HG02973 (cell line): Measurements from ENCODE around the gene ATG13.
"Not testable (repeated sequence)": the region's sequence is repeated elsewhere in the genome, so short reads cannot be mapped to it uniquely, and the experiment has no call there.

Experiments
- ATAC-seq: cut with Tn5 transposase; IDR thresholded peaks from one replicate; pipeline ENCODE4 v1.9.1; 2021; ENCODE audit warnings: moderate library complexity; ENCODE audit not compliant: unreplicated experiment

The ATG13 gene

DNA sequence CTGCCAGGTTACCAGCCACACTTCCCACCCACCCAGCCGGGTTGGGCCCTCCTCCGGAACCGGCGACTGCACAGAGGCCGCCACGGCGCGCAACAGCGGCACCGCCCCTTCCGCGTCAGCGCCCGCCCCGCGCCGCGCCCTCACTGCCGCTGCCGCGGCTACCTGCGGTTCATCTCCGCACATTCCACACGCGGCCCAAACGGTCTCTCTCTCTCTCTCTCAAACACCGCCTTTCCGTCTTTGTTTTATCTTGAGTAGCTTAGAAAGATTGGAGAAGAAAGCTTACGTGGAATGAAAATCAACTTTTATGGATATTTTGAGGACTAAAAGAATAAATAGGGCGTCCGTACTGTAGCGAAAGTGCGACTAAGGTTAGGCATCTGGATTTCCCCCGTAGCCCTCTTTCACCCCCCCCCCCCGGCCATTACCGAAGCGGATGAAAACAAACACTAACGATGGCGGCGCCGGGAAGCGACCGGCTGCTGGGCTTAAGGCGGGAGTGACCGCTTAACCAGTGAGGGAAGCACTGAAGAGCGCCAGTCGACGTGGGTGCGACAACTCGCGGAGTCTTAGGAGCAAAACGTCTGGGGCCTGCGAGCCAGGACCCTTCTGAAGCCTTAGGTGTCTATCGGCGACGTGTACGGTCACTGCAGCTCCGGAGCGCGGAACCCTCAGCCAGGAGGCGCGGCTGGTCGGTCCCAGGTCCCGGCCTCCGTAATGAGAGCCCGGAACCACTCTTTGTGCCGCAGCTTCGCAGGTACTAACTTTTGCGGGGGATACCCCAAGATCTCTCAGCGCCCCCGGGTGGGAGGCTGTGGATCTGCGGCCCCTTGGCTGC is at the start of gene ATG13, which contains the start of gene HARBI1:
ATG13 (plus strand) TSS at position 420 of the 838 bp plus-strand sequence. CDS start 26,739 bp downstream, outside the sequence.
HARBI1 (minus strand) TSS at position 94 of the 838 bp plus-strand sequence. CDS start 990 bp downstream, outside the sequence.
- peak; percentile 86 for ATAC-seq

DNA sequence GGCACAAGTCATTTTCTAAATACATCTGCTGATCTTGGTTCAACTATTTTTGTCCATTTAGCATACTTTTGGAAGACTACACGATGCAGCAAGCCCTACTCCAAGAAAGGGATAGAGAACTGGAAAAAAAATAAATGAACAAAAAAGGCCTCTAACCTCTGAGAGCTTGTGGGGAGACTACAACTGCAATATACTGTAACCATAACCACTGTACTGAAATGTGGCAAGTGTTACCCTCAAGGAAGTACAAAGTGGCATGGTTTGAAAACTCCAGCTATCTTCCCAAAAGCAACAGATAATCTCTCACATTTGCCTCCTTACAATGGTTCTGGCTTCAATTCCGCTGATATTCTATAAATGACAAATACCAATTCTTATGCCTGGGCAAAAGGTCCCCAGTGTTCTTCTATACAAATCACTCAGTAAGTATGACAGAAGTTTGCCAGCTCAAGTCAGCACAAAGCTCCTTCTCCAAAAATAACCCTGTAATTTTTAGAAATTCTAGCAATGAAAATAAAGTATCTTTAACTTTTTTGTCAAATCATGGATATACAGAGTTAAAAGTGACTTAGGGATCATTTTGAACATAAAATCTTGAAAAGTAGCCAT is 46.5 kb upstream of the ATG13 start:
- no peak for ATAC-seq

DNA sequence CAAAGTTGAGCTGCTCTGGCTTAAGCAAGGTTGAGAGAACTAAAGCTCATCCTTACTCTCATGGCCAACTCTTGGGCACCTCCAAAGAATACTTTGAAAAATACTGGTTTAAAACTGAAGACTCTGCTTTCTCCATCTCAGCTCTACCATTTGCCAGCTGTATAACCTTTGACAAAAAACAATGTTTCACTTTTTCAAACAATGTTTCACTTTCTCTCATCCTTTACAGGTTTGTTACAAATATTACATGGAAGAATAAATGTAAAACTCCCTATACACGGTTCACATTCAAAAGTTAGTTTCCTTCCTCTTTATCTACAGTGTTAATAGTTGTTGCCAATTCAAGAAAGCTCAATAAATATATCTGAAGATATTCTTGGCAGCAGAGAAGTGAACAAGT is 42.7 kb upstream of the ATG13 start:
- ATAC-seq, result no peak

DNA sequence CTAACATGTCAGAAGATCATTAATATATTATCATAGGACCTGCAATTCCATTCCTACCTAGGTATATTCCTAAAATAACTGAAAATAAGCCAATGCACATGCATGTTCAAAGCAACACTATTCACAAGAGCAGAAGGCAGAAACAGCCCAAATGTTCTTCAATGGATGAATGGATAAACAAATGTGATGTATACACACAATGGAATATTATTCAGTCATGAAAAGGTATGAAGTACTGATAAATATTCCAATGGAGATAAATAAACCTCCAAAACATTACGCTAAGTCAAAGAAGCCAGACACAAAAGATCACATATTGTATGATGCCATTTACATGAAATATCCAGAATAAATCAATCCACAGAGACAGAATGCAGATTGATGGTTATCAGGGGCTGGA is 40.3 kb upstream of the ATG13 start:
- no peak for ATAC-seq

- ATAC-seq, result no peak
These were observed 34.8 kb upstream of the ATG13 start for GRCh38 chr11:46582588-46582987.

GRCh38 chr11:46583513-46583912 is 33.8 kb upstream of the ATG13 start:
- ATAC-seq, result not testable (repeated sequence)

DNA sequence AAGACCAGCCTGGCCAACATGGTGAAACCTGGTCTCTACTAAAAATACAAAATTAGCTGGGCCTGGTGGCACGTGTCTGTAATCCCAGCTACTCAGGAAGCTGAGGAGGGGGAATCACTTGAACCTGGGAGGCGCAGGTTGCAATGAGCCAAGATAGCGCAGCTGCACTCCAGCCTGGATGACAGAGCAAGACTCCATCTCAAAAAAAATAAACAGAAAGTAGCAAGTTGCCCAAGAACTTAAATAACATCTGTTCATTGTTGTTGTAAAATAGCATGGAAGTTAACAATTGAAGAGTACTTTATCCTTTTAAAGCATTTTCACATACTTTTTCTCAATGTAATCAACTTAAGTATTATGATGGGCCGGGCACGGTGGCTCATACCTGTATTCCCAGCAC is 29.2 kb upstream of the ATG13 start:
- ATAC-seq, result no peak

DNA sequence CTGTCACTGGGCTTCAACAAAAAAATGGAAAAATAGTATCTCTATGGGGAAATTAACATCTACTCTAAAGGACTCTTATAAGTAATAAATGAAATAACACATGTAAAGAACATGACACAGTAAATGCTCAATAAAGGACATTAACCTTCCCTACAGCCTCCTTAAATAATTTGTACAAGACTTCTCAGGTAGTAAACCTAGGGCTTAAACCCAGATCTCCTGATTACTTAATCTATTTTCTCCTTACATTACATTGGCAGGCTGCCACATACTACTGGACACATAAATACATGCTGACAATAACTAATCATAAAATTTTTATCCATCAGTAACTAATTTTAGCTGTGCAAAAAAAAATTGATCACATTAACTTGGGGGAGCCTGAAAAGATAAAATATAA is 28.4 kb upstream of the ATG13 start:
- ATAC-seq, result no peak

DNA sequence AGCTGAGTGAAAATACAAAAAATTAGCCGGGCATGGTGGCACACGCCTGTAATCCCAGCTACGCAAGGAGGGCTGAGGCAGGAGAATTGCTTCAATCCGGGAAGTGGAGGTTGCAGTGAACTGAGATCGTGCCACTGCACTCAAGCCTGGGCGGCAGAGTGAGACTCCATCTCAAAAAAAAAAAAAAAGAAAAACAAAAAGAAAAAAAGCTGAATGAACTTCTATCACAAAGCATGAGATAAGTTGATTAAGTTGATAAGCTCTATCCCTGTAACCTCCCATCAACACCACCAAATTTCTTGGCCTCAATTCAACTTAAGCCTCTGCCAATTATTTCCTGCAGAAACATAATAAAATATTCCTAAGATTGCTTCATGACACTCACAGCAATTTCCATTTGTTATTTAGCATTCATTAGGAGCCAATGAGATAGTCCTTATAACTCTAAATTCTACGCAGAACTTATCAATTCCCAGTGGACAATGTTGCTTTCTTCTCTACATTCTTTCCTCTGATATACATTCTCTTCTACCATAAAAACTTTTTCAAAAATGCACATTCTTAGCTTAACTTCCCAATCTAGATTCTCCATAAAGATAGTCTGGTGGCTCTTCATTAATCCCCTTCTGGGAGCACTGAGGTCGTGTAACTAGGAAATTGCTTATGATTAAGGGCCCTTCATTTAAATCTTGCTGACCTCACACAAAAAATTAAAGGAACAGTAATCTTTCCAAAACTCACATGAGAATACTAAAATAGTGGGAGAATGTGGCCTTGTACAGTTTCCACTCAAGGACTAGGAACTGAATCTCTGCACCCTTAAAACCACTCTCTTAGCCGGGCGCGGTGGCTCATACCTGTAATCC is 26.4 kb upstream of the ATG13 start:
- ATAC-seq, result no peak

DNA sequence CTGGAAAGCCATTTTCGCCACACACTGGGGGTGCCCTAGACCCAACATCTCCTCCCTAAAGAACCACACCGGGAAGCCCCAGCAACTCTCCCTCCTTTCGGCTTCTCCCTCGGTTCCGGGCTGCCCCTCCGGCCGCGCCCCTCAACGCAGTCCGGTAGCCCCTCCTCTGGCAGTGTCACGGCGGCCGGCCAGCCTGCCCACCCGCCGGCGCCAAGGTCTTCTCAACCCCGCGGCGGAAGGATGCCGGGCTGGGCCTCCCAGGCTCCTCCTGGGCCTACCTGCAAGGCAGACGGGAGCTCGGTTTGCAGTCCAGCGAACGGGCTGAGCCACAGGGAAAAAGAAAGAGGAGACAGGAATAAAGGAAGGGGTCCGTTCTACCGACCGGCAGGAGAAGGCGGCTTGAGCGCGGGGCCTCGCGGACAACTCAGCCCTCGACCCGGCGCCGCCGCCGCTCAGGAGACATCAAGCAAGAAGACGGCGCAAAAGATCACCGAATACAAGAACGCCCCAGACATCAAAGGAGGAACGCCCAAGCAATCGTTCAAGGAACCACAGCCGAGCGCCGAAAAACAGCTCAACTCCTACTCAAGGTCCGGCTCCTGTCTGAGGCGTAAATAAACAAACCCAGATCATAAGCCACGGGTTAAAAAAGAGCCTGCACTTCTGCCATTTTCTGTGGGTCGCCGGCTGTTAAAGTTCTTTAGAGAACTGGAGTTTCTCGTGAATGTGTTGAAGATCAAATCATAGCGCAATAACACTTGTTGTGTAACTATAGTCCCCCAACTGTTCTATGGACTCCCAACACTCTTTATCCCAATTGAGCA is 23.6 kb upstream of the ATG13 start, which contains the start of gene AMBRA1:
AMBRA1 (minus strand) TSS at position 474 of the 824 bp plus-strand sequence. CDS start 45,643 bp downstream, outside the sequence.
- ATAC-seq, result peak; percentile 62

DNA sequence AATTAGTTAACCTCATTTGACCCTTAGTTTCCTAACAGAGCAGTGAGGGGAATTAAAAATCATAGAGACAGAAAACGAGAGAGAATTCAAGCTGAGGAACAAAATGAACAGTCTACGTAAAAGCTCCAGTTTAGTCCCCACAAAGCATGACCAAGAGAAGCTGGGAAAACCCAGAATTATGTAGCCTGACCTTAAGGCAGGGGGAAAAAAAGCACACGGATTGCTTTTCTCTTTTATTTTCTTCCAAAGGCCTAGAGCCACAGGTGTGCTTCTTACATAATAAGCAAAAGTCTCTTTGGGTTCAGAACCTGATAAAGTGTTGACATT is 23.0 kb upstream of the ATG13 start:
- no peak for ATAC-seq

- ATAC-seq, result no peak
These were observed 22.6 kb upstream of the ATG13 start for GRCh38 chr11:46594785-46595184.

DNA sequence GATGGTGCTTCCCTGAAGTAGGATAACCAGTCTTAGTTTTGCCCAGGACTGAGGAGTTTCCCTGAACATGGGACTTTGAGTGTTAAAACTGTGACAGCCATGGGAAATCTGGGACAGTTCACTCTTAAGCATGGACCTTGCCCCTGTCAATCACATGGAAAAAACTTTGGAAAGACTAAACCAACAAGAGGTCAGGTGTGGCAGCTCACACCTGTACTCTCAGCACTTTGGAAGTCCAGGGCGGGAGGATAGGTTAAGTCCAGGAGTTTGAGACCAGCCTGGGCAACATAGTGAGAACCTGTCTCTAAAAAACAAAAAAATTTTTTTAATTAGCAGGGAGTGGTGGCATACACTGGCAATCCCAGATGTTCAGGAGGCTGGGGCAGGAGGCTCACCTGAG is 20.2 kb upstream of the ATG13 start:
- ATAC-seq, result no peak

DNA sequence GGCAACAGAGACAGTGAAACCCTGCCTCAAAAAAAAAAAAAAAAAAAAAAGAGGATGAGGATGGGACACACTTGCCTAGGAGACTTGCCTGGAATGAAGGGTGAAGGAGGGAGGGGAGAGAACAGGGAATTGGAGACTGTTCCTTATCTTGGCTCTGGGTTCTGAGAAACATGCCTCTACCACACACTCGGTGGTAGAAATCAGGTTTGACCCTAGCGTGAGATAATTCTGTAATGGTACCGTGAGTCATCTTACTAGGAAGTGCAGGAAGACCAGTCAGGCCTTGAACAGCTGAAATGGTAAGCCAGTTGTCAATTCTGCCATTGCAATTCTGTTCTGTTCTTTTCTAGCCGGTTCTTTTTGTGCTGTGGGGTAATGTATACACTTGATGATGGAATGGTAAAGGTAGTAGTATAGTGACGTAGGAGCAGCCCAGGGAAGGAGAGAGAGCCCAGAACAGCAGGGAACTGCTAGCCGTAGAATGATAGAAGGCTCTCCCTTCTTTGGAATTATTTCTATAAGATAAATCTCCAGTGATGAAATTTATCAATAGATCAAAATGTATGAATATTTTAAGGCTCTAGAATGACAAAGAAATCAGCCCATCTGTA is 19.6 kb upstream of the ATG13 start:
- no peak for ATAC-seq

GRCh38 chr11:46599340-46600193 is 17.8 kb upstream of the ATG13 start:
- no peak for ATAC-seq

DNA sequence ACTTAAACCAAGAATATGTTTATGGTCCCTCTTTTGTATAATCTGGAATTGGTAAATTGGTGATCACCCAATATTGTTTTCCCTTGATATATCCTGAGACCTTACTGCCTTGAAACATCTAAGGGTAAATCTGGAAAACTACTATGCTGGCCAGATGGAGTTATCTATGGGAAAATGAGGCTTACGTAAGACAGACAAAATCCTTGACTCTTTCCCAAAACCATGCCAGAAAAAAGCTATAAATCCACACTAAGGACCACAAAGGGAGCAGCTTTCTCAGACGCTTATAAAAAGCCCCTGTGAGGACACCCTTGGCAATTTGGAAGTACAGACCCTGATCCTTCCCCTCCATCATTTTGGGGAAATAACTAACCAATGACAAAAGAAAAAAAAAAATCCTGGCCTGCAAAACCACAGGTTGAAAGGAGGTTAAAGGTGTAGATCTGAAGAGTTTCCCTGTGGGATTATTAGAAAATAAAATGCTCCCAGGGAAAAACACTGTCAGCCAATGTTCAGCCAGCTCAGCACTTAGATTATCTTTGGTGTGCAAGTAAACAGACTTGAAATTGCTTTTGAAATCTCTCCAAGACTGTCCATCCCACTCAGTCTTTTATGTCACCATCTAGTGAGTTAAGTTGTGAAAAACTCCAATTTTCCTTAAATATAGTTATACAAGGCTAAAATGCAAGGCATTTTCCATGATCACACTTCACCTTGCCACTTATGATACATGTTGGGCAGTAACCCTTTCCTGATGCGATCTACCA is 17.0 kb upstream of the ATG13 start:
- ATAC-seq, result no peak

- no peak for ATAC-seq
These were observed 16.2 kb upstream of the ATG13 start for GRCh38 chr11:46601129-46601528.

DNA sequence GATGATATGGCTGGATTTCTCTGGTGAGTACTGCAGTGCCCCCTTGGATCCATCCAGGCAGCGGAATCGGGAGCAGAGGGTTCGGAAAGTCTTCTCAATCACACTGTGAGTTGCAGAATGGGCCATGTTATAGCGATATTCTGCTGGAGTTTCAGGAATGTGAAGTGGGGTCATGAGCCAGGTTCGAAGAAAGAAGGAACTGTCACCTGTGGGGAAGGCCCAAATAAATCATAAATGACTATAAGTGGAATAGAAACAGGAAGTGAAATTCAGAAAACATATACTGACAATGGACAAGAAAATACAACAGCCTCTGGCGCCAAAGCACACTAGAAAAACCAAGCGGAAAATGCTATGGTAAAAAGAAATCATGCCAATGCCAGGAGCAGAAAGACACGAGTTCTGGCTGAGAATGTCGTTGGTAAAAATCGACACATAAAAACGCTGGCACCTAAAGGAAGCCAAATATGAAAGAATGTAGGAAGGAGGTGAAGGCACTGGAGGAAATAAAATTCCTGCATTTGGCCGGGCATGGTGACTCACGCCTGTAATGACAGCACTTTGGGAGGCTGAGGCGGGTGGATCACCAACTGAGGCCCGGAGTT is 13.5 kb upstream of the ATG13 start:
- no peak for ATAC-seq
